GM23338 (cell line): ENCODE data around the gene APBB3. TPM values are rescaled to one million over a fixed set of nuclear protein-coding genes. Genes with fewer than 3 reads are reported as not detected.

ENCODE experiments used
- ATAC-seq: fragments of 200-7000 bp; cut with Tn5 transposase; 3 replicates; pipeline ENCODE4 v1.9.1; 2020
- DNase-seq: peaks from one replicate; pipeline ENCODE4 v3.0.0-alpha.2; 2015; ENCODE audit warnings: low spot score
- H2AFZ ChIP-seq: fragments of 200-600 bp; sonication (generic); 2 replicates; pipeline ENCODE4 v1.8.0; 2016; ENCODE audit warnings: antibody characterized with exemption, mild to moderate bottlenecking, moderate library complexity
- H3F3A ChIP-seq: fragments of 200-600 bp; sonication (generic); replicated peaks from 2 replicates; pipeline ENCODE4 v1.8.0; 2017; ENCODE audit warnings: antibody characterized with exemption, mixed run types, low read depth
- H3K27ac ChIP-seq: fragments of 200-600 bp; sonication (generic); 2 replicates; pipeline ENCODE4 v1.6.1; 2016; ENCODE audit warnings: low read depth
- H3K27me3 ChIP-seq: fragments of 200-600 bp; sonication (generic); 2 replicates; pipeline ENCODE4 v1.8.0; 2016; ENCODE audit warnings: mild to moderate bottlenecking, mixed run types, moderate library complexity; ENCODE audit not compliant: insufficient read depth
- H3K36me3 ChIP-seq: fragments of 200-600 bp; sonication (generic); 2 replicates; pipeline ENCODE4 v1.8.0; 2016; ENCODE audit warnings: mild to moderate bottlenecking; ENCODE audit not compliant: insufficient read depth
- H3K4me1 ChIP-seq: fragments of 200-600 bp; sonication (generic); 2 replicates; pipeline ENCODE4 v1.8.0; 2016; ENCODE audit warnings: mild to moderate bottlenecking, moderate library complexity; ENCODE audit not compliant: insufficient read depth
- H3K4me2 ChIP-seq: fragments of 200-600 bp; sonication (generic); 2 replicates; pipeline ENCODE4 v1.7.1; 2017; ENCODE audit warnings: mixed run types
- H3K4me3 ChIP-seq: fragments of 200-600 bp; sonication (generic); 2 replicates; pipeline ENCODE4 v1.6.1; 2016; ENCODE audit warnings: mixed run types
- H3K79me2 ChIP-seq: fragments of 200-600 bp; sonication (generic); replicated peaks from 2 replicates; pipeline ENCODE4 v1.8.0; 2017; ENCODE audit warnings: mild to moderate bottlenecking; ENCODE audit not compliant: insufficient read depth
- H3K9me2 ChIP-seq: fragments of 200-600 bp; sonication (generic); 2 replicates; pipeline ENCODE4 v1.8.0; 2017; ENCODE audit not compliant: insufficient read depth
- H4K20me1 ChIP-seq: fragments of 200-600 bp; sonication (generic); replicated peaks from 2 replicates; pipeline ENCODE4 v1.8.0; 2017; ENCODE audit warnings: mild to moderate bottlenecking; ENCODE audit not compliant: insufficient read depth
- H3K27ac Mint-ChIP-seq: 2 replicates; pipeline ENCODE4 v1.8.0; 2020; ENCODE audit warnings: inconsistent platforms, mild to moderate bottlenecking, moderate library complexity, mixed read lengths
- H3K27me3 Mint-ChIP-seq: 3 replicates; pipeline ENCODE4 v1.8.0; 2022; ENCODE audit warnings: low read depth, mild to moderate bottlenecking, moderate library complexity, mixed read lengths, inconsistent platforms; ENCODE audit not compliant: insufficient read depth, poor library complexity
- H3K36me3 Mint-ChIP-seq: 3 replicates; pipeline ENCODE4 v1.8.0; 2021; ENCODE audit warnings: low read depth, mild to moderate bottlenecking, inconsistent platforms, moderate library complexity, mixed read lengths
- H3K4me1 Mint-ChIP-seq: 3 replicates; pipeline ENCODE4 v1.8.0; 2020; ENCODE audit warnings: mild to moderate bottlenecking, inconsistent platforms, mixed read lengths
- H3K4me3 Mint-ChIP-seq: 3 replicates; pipeline ENCODE4 v1.8.0; 2021; ENCODE audit warnings: moderate library complexity, mild to moderate bottlenecking, inconsistent platforms, mixed read lengths
- H3K9me3 Mint-ChIP-seq: 3 replicates; pipeline ENCODE4 v1.8.0; 2020; ENCODE audit warnings: moderate library complexity, mild to moderate bottlenecking, inconsistent platforms, mixed read lengths
- CREB1 ChIP-seq: fragments of 250-450 bp; sonication (Bioruptor Pico); IDR thresholded peaks from 2 replicates; pipeline ENCODE4 v1.5.0; 2020; ENCODE audit warnings: low read depth, mild to moderate bottlenecking, moderate library complexity
- EZH2 ChIP-seq: fragments of 200-600 bp; sonication (generic); IDR thresholded peaks from one replicate; pipeline ENCODE4 v1.8.0; 2017; ENCODE audit warnings: antibody characterized with exemption, mild to moderate bottlenecking, low read depth; ENCODE audit not compliant: unreplicated experiment
- EZH2phosphoT487 ChIP-seq: fragments of 200-600 bp; sonication (generic); IDR thresholded peaks from one replicate; pipeline ENCODE4 v1.8.1; 2018; ENCODE audit warnings: antibody characterized with exemption; ENCODE audit not compliant: unreplicated experiment
- JUNB ChIP-seq: IDR thresholded peaks from one replicate; pipeline ENCODE4 v1.6.1; 2016; ENCODE audit warnings: antibody characterized with exemption; ENCODE audit not compliant: unreplicated experiment
- NANOG ChIP-seq: IDR thresholded peaks from 2 replicates; pipeline ENCODE4 v1.6.1; 2016; ENCODE audit warnings: antibody characterized with exemption, borderline replicate concordance
- POLR2AphosphoS5 ChIP-seq: IDR thresholded peaks from 2 replicates; pipeline ENCODE4 v1.6.1; 2016; ENCODE audit warnings: antibody characterized with exemption, low read depth
- REST ChIP-seq: IDR thresholded peaks from one replicate; pipeline ENCODE4 v1.6.1; 2018; ENCODE audit warnings: antibody characterized with exemption; ENCODE audit not compliant: unreplicated experiment
- ZNF114 ChIP-seq: fragments of 250-450 bp; sonication (Bioruptor Pico); IDR thresholded peaks from 2 replicates; pipeline ENCODE4 v1.5.0; 2020; ENCODE audit warnings: mild to moderate bottlenecking, moderate library complexity
- ZNF331 ChIP-seq: fragments of 250-450 bp; sonication (Bioruptor Pico); IDR thresholded peaks from 2 replicates; pipeline ENCODE4 v1.5.0; 2020; ENCODE audit warnings: low read depth, mild to moderate bottlenecking, moderate library complexity
- polyA plus RNA-seq: library from polyadenylated mRNA; unstranded; fragments of >200 nt; fragmentation: Nextera tagmentation; extraction: Ambion mirVana; gene quantifications from 2 replicates; pipeline ENCODE4 v1.2.1, GENCODE V29; 2016
- total RNA-seq: library from RNA; depleted of rRNA; stranded (reverse); fragments of >200 nt; shearing (Covaris generic); gene quantifications from 2 replicates; pipeline ENCODE4 v1.2.3, GENCODE V29; 2014
- TF ChIP-seq, protein P1 (sequence below): fragments of 250-450 bp; sonication (Bioruptor Pico); IDR thresholded peaks from 2 replicates; pipeline ENCODE4 v1.5.0; 2020; ENCODE audit warnings: mild to moderate bottlenecking, moderate library complexity
- TF ChIP-seq, protein P2 (sequence below): IDR thresholded peaks from 2 replicates; pipeline ENCODE4 v1.6.1; 2016; ENCODE audit warnings: antibody characterized with exemption

APBB3 gene
- total and polyA plus RNA-seq, 2 experiments from 2014 or later, result 9.0 to 15.4 TPM

- H3K27me3 ChIP-seq, result no peaks in the 10 kb centered on the region
- no peaks in the 10 kb centered on the region for H3K9me2 ChIP-seq
- H3K4me2 ChIP-seq, result no peak overlapping the region
- Mint-ChIP-seq H3K27ac (no peak overlapping the region), H3K9me3 (peaks cover 3% of the 10 kb centered on the region; the same call in 1 of the 3 replicates), H3K27me3 (peaks cover 4% of the 10 kb centered on the region), H3K4me3 (no peak overlapping the region), H3K4me1 (no peaks in the 10 kb centered on the region), H3K36me3 (no peaks in the 10 kb centered on the region)
- no peak overlapping the region for H3K27ac ChIP-seq
- H2AFZ ChIP-seq, result no peak overlapping the region
- H3K4me1 ChIP-seq, result no peaks in the 10 kb centered on the region
- H3F3A ChIP-seq, result no peaks in the 10 kb centered on the region
- TF ChIP-seq ZNF331 (CRISPR knock-in tag), result no peak
- no peak for TF ChIP-seq POLR2AphosphoS5
- TF ChIP-seq NANOG, result no peak
- no peak for TF ChIP-seq CREB1 (CRISPR knock-in tag)
- TF ChIP-seq, protein P1, sequence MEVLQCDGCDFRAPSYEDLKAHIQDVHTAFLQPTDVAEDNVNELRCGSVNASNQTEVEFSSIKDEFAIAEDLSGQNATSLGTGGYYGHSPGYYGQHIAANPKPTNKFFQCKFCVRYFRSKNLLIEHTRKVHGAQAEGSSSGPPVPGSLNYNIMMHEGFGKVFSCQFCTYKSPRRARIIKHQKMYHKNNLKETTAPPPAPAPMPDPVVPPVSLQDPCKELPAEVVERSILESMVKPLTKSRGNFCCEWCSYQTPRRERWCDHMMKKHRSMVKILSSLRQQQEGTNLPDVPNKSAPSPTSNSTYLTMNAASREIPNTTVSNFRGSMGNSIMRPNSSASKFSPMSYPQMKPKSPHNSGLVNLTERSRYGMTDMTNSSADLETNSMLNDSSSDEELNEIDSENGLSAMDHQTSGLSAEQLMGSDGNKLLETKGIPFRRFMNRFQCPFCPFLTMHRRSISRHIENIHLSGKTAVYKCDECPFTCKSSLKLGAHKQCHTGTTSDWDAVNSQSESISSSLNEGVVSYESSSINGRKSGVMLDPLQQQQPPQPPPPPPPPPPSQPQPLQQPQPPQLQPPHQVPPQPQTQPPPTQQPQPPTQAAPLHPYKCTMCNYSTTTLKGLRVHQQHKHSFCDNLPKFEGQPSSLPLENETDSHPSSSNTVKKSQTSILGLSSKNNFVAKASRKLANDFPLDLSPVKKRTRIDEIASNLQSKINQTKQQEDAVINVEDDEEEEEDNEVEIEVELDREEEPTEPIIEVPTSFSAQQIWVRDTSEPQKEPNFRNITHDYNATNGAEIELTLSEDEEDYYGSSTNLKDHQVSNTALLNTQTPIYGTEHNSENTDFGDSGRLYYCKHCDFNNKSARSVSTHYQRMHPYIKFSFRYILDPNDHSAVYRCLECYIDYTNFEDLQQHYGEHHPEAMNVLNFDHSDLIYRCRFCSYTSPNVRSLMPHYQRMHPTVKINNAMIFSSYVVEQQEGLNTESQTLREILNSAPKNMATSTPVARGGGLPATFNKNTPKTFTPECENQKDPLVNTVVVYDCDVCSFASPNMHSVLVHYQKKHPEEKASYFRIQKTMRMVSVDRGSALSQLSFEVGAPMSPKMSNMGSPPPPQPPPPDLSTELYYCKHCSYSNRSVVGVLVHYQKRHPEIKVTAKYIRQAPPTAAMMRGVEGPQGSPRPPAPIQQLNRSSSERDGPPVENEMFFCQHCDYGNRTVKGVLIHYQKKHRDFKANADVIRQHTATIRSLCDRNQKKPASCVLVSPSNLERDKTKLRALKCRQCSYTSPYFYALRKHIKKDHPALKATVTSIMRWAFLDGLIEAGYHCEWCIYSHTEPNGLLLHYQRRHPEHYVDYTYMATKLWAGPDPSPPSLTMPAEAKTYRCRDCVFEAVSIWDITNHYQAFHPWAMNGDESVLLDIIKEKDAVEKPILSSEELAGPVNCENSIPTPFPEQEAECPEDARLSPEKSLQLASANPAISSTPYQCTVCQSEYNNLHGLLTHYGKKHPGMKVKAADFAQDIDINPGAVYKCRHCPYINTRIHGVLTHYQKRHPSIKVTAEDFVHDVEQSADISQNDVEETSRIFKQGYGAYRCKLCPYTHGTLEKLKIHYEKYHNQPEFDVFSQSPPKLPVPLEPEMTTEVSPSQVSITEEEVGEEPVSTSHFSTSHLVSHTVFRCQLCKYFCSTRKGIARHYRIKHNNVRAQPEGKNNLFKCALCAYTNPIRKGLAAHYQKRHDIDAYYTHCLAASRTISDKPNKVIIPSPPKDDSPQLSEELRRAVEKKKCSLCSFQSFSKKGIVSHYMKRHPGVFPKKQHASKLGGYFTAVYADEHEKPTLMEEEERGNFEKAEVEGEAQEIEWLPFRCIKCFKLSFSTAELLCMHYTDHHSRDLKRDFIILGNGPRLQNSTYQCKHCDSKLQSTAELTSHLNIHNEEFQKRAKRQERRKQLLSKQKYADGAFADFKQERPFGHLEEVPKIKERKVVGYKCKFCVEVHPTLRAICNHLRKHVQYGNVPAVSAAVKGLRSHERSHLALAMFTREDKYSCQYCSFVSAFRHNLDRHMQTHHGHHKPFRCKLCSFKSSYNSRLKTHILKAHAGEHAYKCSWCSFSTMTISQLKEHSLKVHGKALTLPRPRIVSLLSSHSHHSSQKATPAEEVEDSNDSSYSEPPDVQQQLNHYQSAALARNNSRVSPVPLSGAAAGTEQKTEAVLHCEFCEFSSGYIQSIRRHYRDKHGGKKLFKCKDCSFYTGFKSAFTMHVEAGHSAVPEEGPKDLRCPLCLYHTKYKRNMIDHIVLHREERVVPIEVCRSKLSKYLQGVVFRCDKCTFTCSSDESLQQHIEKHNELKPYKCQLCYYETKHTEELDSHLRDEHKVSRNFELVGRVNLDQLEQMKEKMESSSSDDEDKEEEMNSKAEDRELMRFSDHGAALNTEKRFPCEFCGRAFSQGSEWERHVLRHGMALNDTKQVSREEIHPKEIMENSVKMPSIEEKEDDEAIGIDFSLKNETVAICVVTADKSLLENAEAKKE (CRISPR knock-in tag), result no peak
- TF ChIP-seq, protein P2, sequence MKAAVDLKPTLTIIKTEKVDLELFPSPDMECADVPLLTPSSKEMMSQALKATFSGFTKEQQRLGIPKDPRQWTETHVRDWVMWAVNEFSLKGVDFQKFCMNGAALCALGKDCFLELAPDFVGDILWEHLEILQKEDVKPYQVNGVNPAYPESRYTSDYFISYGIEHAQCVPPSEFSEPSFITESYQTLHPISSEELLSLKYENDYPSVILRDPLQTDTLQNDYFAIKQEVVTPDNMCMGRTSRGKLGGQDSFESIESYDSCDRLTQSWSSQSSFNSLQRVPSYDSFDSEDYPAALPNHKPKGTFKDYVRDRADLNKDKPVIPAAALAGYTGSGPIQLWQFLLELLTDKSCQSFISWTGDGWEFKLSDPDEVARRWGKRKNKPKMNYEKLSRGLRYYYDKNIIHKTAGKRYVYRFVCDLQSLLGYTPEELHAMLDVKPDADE, result no peak
- no peak for TF ChIP-seq EZH2phosphoT487
- no peak for TF ChIP-seq REST
- no peak for TF ChIP-seq JUNB
- no peak for TF ChIP-seq EZH2
- TF ChIP-seq ZNF114 (CRISPR knock-in tag), result no peak
- H3K36me3 ChIP-seq, result no peaks in the 10 kb centered on the region
- H4K20me1 ChIP-seq, result no peaks in the 10 kb centered on the region
- H3K79me2 ChIP-seq, result no peaks in the 10 kb centered on the region
- H3K4me3 ChIP-seq, result no peak overlapping the region
- ATAC-seq, result no peak
- DNase-seq, result no peak
These were observed 35.7 kb upstream of the APBB3 start for GRCh38 chr5:140600096-140600495.
